Caco-2 (cell line): ENCODE results near the gene SLC2A4. TPM values are rescaled to one million over a fixed set of nuclear protein-coding genes. Genes with fewer than 3 reads are reported as not detected.
A peak's percentile ranks its signal among the peaks of the same experiment; 100 is the strongest.

Experiments
- BruUV-seq: library from RNA; stranded (reverse); fragments of 400-500 nt; replicated peaks from 2 replicates; lab custom pipeline; 2021; lab: Mats Ljungman, UMichigan
- CTCF ChIA-PET: fragments of 300-600 bp; sonication (Branson Sonifier 250); formaldehyde crosslinking; loops from one replicate; lab custom pipeline; 2022; ENCODE audit warnings: antibody characterized with exemption; lab: Charles Lee
- POLR2A ChIA-PET: fragments of 300-600 bp; sonication (Branson Sonifier 250); formaldehyde crosslinking; loops from one replicate; lab custom pipeline; 2022; ENCODE audit warnings: antibody characterized with exemption; lab: Charles Lee
- DNase-seq, 2 experiments: peaks; one replicate each; pipeline versions ENCODE4 v3.0.0 to v3.0.0-alpha.2; 2020 to 2022
- H3K27me3 ChIP-seq: replicated peaks from 2 replicates; pipeline ENCODE4 v1.6.0; 2011; ENCODE audit warnings: low read length; ENCODE audit not compliant: control insufficient read depth, insufficient read depth
- H3K36me3 ChIP-seq: 2 replicates; pipeline ENCODE4 v1.5.1; 2011; ENCODE audit warnings: low read length; ENCODE audit not compliant: control insufficient read depth, insufficient read depth
- H3K4me1 ChIP-seq: fragments of 250-450 bp; sonication (Bioruptor Pico); 2 replicates; pipeline ENCODE4 v1.5.1; 2020; ENCODE audit warnings: mild to moderate bottlenecking
- H3K4me3 ChIP-seq: 2 replicates; pipeline ENCODE4 v1.5.1; 2011; ENCODE audit warnings: low read depth, mild to moderate bottlenecking, control low read depth, low read length
- H3K9me3 ChIP-seq: fragments of 250-450 bp; sonication (Bioruptor Pico); 2 replicates; pipeline ENCODE4 v1.5.1; 2020; ENCODE audit warnings: mild to moderate bottlenecking, moderate library complexity
- H3K27ac Mint-ChIP-seq: one replicate; pipeline ENCODE4 v1.8.0; 2022; ENCODE audit warnings: mixed read lengths; ENCODE audit not compliant: unreplicated experiment
- H3K27me3 Mint-ChIP-seq: one replicate; pipeline ENCODE4 v1.8.0; 2022; ENCODE audit warnings: mixed read lengths; ENCODE audit not compliant: insufficient read depth, unreplicated experiment
- H3K36me3 Mint-ChIP-seq: one replicate; pipeline ENCODE4 v1.8.0; 2022; ENCODE audit warnings: mild to moderate bottlenecking, mixed read lengths; ENCODE audit not compliant: insufficient read depth, unreplicated experiment
- H3K4me1 Mint-ChIP-seq: one replicate; pipeline ENCODE4 v1.8.0; 2022; ENCODE audit warnings: low read depth, mixed read lengths; ENCODE audit not compliant: unreplicated experiment
- H3K4me3 Mint-ChIP-seq: one replicate; pipeline ENCODE4 v1.8.0; 2022; ENCODE audit warnings: mild to moderate bottlenecking, moderate library complexity, mixed read lengths; ENCODE audit not compliant: unreplicated experiment
- H3K9me3 Mint-ChIP-seq: one replicate; pipeline ENCODE4 v1.8.0; 2022; ENCODE audit warnings: mixed read lengths; ENCODE audit not compliant: unreplicated experiment
- intact Hi-C: fragments of 100-400 bp; cut with micrococcal nuclease; formaldehyde crosslinking; loops from one replicate; pipeline ENCODE4 v1.10.0; 2022; ENCODE audit not compliant: unreplicated experiment
- total RNA-seq: library from RNA; stranded (reverse); gene quantifications from 2 replicates; pipeline ENCODE4 v1.2.3, GENCODE V29; 2022
- TF ChIP-seq, protein P1 (sequence below), 2 experiments: fragments of 200-600 bp in 1 of 2; IDR thresholded peaks; 1 replicate in 1 of 2; 2 replicates in 1 of 2; pipeline versions ENCODE4 v1.5.1 to v1.8.0; 2011 to 2022; ENCODE audit warnings: antibody characterized with exemption in 1 of 2, control low read depth in 1 of 2, inconsistent platforms in 1 of 2, low read depth in 1 of 2, low read length in 1 of 2, mild to moderate bottlenecking in 1 of 2, moderate library complexity in 1 of 2; ENCODE audit not compliant: insufficient read depth in 1 of 2, severe bottlenecking in 1 of 2, unreplicated experiment in 1 of 2

Gene SLC2A4
- total RNA-seq, 1 experiment from 2014 or later, result 0.88 TPM

DNA sequence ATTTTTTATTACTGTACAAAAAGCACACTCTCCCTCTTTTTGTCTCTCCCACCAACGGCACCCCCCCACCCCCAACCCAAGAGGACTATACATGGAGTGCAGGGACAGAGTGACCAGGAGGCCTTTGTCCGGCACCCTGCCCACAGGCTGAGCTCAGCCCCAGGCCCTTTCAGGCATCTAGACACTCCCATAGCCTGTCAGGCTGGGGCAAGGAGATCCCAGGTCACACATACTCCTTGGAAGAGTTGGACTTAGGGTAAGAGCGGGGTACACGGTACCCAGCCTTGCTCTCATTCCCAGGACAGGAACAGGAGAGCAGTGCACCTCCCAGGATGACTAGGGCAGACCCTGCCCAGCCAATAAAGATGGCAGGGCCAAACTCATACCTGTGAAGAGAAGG, 21.4 kb upstream of the SLC2A4 start:
- TF ChIP-seq, protein P1, sequence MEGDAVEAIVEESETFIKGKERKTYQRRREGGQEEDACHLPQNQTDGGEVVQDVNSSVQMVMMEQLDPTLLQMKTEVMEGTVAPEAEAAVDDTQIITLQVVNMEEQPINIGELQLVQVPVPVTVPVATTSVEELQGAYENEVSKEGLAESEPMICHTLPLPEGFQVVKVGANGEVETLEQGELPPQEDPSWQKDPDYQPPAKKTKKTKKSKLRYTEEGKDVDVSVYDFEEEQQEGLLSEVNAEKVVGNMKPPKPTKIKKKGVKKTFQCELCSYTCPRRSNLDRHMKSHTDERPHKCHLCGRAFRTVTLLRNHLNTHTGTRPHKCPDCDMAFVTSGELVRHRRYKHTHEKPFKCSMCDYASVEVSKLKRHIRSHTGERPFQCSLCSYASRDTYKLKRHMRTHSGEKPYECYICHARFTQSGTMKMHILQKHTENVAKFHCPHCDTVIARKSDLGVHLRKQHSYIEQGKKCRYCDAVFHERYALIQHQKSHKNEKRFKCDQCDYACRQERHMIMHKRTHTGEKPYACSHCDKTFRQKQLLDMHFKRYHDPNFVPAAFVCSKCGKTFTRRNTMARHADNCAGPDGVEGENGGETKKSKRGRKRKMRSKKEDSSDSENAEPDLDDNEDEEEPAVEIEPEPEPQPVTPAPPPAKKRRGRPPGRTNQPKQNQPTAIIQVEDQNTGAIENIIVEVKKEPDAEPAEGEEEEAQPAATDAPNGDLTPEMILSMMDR (IDR thresholded peaks at IDR 0.05; ENCODE audit: insufficient read depth in 1 of 2, low read depth in 1 of 2, low read length in 1 of 2, severe bottlenecking in 1 of 2, unreplicated experiment in 1 of 2), result no peak
- peaks cover 26% of the 10 kb centered on the region for H3K4me1 ChIP-seq
- Mint-ChIP-seq H3K4me3 (peak overlapping the region; percentile 99), H3K36me3 (peaks cover 83% of the 10 kb centered on the region), H3K27ac (peak overlapping the region; percentile 97), H3K9me3 (no peaks in the 10 kb centered on the region), H3K4me1 (peaks cover 9% of the 10 kb centered on the region), H3K27me3 (no peaks in the 10 kb centered on the region)
- peak overlapping the region; percentile 98 for H3K4me3 ChIP-seq
- no peaks in the 10 kb centered on the region for H3K9me3 ChIP-seq
- H3K36me3 ChIP-seq, result peaks cover 2% of the 10 kb centered on the region
- intact Hi-C loops, result no loop called here
- ChIA-PET CTCF (no interaction called here), POLR2A (no interaction called here)
- BruUV-seq, result no TSS peak
- no peak for DNase-seq
- H3K27me3 ChIP-seq, result no peaks in the 10 kb centered on the region

DNA sequence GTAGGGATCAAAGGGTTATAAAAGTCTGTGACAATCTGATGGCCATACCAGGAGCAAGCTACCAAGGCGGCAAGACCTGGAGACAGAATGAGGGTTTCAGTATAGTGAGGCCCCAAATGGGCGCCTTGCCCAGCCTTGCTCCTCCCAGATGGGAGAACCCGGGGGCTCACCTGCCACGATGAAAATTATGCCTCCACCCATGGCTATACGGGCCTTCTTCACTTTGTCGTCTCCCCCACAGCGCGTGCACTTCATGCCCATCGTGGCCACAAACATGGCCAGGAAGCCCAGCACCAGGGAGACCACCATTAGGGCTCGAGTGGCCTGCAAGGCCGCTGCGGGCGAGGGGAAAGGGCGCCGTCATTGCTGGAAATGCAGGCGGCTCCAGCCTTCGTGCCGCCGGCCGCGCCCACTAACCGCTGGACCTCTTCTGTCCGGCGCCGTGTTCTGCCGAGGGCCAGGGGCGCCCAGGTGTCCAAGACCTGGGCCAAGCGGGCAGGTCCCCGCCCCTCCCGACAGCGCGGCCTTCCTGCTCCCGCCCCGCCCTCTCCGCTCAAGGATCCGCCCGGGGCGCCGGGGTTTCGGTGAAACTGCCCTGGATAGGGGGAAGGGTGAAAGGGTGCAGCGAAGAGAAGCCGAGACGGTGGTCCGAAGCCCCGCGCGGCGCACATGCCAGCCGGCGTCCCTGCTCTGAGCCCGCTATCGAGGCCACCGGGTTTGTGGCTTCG, 20.7 kb upstream of the SLC2A4 start:
- DNase-seq, result peak; percentile 77 to 83
- H3K4me1 Mint-ChIP-seq, result peaks cover 9% of the 10 kb centered on the region
- Histone ChIP-seq H3K4me1 (peaks cover 26% of the 10 kb centered on the region), H3K36me3 (peaks cover 2% of the 10 kb centered on the region), H3K27me3 (no peaks in the 10 kb centered on the region), H3K9me3 (no peaks in the 10 kb centered on the region), H3K4me3 (peak overlapping the region; percentile 98)
- peak overlapping the region; percentile 97 for H3K27ac Mint-ChIP-seq
- POLR2A ChIA-PET, result interaction anchor here (0.8 kb wide), 1 partner anchor 46 kb away, joined by 7 read pairs; no protein-coding TSS in a partner anchor
- peak overlapping the region; percentile 99 for H3K4me3 Mint-ChIP-seq
- intact Hi-C loops, result no loop called here
- CTCF ChIA-PET, result no interaction called here
- H3K9me3 Mint-ChIP-seq, result no peaks in the 10 kb centered on the region
- peaks cover 78% of the 10 kb centered on the region for H3K36me3 Mint-ChIP-seq
- BruUV-seq, result no TSS peak
- TF ChIP-seq, protein P1 (IDR thresholded peaks at IDR 0.05; ENCODE audit: insufficient read depth in 1 of 2, low read depth in 1 of 2, low read length in 1 of 2, severe bottlenecking in 1 of 2, unreplicated experiment in 1 of 2), result no peak
- no peaks in the 10 kb centered on the region for H3K27me3 Mint-ChIP-seq

DNA sequence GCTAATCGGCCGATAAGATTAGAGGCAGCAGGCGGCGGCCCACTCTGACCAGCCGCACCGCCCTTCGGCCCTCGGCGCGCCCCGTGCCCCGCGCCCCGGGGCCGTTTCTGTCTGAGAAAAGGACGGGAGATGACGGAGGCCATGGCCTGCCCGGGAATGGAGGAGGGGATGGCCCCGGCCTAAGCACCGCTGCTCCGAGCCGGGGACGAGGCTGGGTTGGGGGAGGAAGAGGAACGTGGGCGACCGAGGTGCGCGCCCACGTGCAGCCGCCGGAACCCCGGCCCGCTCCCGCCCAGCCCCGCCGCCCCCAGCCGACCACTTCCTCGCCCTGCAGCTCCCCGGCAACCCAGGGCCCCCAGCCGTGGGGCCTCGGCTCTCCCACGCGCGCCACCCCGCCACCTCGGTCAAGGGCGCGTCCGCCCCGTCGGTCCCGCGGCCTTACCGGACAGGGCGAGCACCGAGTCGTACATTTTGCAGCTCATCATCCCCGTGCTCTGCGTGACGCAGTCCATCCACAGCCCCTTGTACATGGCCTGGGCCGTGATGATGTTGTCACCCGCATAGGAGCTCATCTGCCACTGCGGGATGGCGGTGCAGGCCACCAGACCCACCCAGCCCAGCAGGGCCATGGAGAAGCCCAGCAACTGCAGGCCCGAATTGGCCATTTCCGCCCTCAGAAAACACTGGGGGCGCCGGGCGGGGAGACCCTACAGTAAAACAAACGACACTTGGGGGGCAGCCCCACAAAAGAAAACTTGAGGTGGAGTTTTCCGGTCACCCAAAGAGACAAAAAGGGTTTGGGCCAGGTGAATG, 19.9 kb upstream of the SLC2A4 start:
- H3K4me3 Mint-ChIP-seq, result peak overlapping the region; percentile 99
- TSS peak; percentile 65 for BruUV-seq
- H3K27me3 ChIP-seq, result no peaks in the 10 kb centered on the region
- H3K4me1 ChIP-seq, result peaks cover 26% of the 10 kb centered on the region
- H3K4me1 Mint-ChIP-seq, result peaks cover 9% of the 10 kb centered on the region
- no peak for DNase-seq
- CTCF ChIA-PET, result no interaction called here
- H3K4me3 ChIP-seq, result peak overlapping the region; percentile 98
- intact Hi-C loops, result no loop called here
- TF ChIP-seq, protein P1 (IDR thresholded peaks at IDR 0.05; ENCODE audit: insufficient read depth in 1 of 2, low read depth in 1 of 2, low read length in 1 of 2, severe bottlenecking in 1 of 2, unreplicated experiment in 1 of 2), result no peak
- H3K36me3 Mint-ChIP-seq, result peaks cover 71% of the 10 kb centered on the region
- no peaks in the 10 kb centered on the region for H3K27me3 Mint-ChIP-seq
- H3K9me3 Mint-ChIP-seq, result no peaks in the 10 kb centered on the region
- no peaks in the 10 kb centered on the region for H3K9me3 ChIP-seq
- POLR2A ChIA-PET, result interaction anchor here (0.7 to 0.8 kb wide), 2 partner anchors 47 to 238 kb away, joined by 4 to 7 read pairs; no protein-coding TSS in a partner anchor
- H3K27ac Mint-ChIP-seq, result peak overlapping the region; percentile 97
- H3K36me3 ChIP-seq, result peaks cover 2% of the 10 kb centered on the region
